PC-9 (cell line): ENCODE results near the gene CARD16. TPM values are rescaled to one million over a fixed set of nuclear protein-coding genes. Genes with fewer than 3 reads are reported as not detected.
"Not testable (repeated sequence)": the region's sequence is repeated elsewhere in the genome, so short reads cannot be mapped to it uniquely, and the experiment has no call there.

ENCODE experiments used
- BruUV-seq: library from RNA; stranded (reverse); fragments of 400-500 nt; replicated peaks from 2 replicates; lab custom pipeline; 2021; lab: Mats Ljungman, UMichigan
- CTCF ChIA-PET: fragments of 300-600 bp; sonication (Branson Sonifier 250); formaldehyde crosslinking; loops from one replicate; lab custom pipeline; 2022; ENCODE audit warnings: antibody characterized with exemption; lab: Charles Lee
- POLR2A ChIA-PET: fragments of 300-600 bp; sonication (Branson Sonifier 250); formaldehyde crosslinking; loops from one replicate; lab custom pipeline; 2022; ENCODE audit warnings: antibody characterized with exemption; ENCODE audit not compliant: unreplicated experiment; lab: Charles Lee
- DNase-seq, 2 experiments: peaks; one replicate each; pipeline versions ENCODE4 v3.0.0 to v3.0.0-alpha.2; 2015 to 2022; ENCODE audit warnings: mixed read lengths in 1 of 2
- H2AFZ ChIP-seq: fragments of 200-600 bp; sonication (generic); 2 replicates; pipeline ENCODE4 v1.8.1; 2017; ENCODE audit warnings: antibody characterized with exemption
- H3F3A ChIP-seq: fragments of 200-600 bp; sonication (generic); 2 replicates; pipeline ENCODE4 v1.8.1; 2017; ENCODE audit warnings: antibody characterized with exemption, mild to moderate bottlenecking, low read depth; ENCODE audit not compliant: insufficient read depth
- H3K27ac ChIP-seq: fragments of 200-600 bp; sonication (generic); 2 replicates; pipeline ENCODE4 v1.6.1; 2016; ENCODE audit warnings: mixed run types
- H3K27me3 ChIP-seq: fragments of 200-600 bp; sonication (generic); 2 replicates; pipeline ENCODE4 v1.6.1; 2016; ENCODE audit warnings: low read depth, mixed run types; ENCODE audit not compliant: insufficient read depth
- H3K36me3 ChIP-seq: fragments of 200-600 bp; sonication (generic); 2 replicates; pipeline ENCODE4 v1.6.1; 2016; ENCODE audit warnings: low read depth, mixed run types
- H3K4me1 ChIP-seq: fragments of 200-600 bp; sonication (generic); replicated peaks from 2 replicates; pipeline ENCODE4 v1.6.1; 2016; ENCODE audit warnings: mixed run types; ENCODE audit not compliant: insufficient read depth
- H3K4me2 ChIP-seq: fragments of 200-600 bp; sonication (generic); 2 replicates; pipeline ENCODE4 v1.6.1; 2017; ENCODE audit warnings: mixed run types
- H3K4me3 ChIP-seq: fragments of 200-600 bp; sonication (generic); 2 replicates; pipeline ENCODE4 v1.6.1; 2016; ENCODE audit warnings: mixed run types
- H3K79me2 ChIP-seq: fragments of 200-600 bp; sonication (generic); 2 replicates; pipeline ENCODE4 v1.6.1; 2017; ENCODE audit warnings: low read depth, mixed run types
- H3K9me2 ChIP-seq: fragments of 200-600 bp; sonication (generic); 2 replicates; pipeline ENCODE4 v1.8.1; 2017; ENCODE audit warnings: mild to moderate bottlenecking; ENCODE audit not compliant: insufficient read depth
- H3K9me3 ChIP-seq: fragments of 200-600 bp; sonication (generic); 2 replicates; pipeline ENCODE4 v1.8.1; 2016; ENCODE audit warnings: low read depth; ENCODE audit not compliant: insufficient read depth
- H4K20me1 ChIP-seq: fragments of 200-600 bp; sonication (generic); 2 replicates; pipeline ENCODE4 v1.8.1; 2017; ENCODE audit not compliant: insufficient read depth
- EZH2 ChIP-seq: fragments of 200-600 bp; sonication (generic); IDR thresholded peaks from 2 replicates; pipeline ENCODE4 v1.8.0; 2017; ENCODE audit warnings: antibody characterized with exemption, low read depth
- intact Hi-C: fragments of 100-400 bp; cut with micrococcal nuclease; formaldehyde crosslinking; loops from one replicate; pipeline ENCODE4 v1.10.0; 2022; ENCODE audit not compliant: unreplicated experiment
- total RNA-seq: library from RNA; stranded (reverse); gene quantifications from 2 replicates; pipeline ENCODE4 v1.2.3, GENCODE V29; 2021
- TF ChIP-seq, protein P1 (sequence below): fragments of 200-600 bp; sonication (generic); conservative IDR thresholded peaks from 2 replicates; pipeline ENCODE4 v1.6.1; 2017; ENCODE audit warnings: mixed run types, antibody characterized with exemption, mild to moderate bottlenecking, moderate library complexity

Gene CARD16
- total RNA-seq, 1 experiment from 2014 or later, result 2.5 TPM

DNA sequence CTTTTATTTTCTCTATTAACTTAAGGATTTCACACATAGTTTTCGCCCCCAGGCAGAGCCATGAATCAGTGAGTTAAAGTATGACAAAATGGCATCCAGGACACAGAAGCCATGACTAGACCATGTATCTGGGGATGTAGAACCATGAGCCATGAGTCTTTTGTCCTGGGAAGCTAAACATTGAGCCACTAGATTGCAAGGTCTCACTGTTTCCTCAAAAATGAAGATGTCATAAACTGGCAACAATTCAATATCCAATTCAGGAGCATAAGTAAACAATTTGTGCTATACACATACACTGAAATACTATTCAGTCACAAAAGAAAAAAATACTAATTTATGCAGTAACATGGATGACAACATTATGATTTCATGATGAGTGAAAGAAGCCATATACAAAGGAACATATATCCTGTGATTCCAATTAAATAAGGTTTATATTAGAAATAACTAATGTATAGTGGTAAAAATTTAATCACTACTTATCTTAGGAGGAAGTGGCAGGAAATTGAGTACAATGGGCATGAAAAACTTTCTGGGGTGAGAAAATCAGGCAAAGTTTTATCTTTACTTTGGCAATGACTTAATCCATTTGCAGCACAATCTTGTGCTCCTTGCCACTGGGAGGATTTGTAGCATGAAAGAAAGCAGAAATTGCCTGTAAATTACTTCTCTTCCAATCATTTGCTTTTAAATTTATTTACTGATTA lies 28.5 kb upstream of the CARD16 start:
- no peaks in the 10 kb centered on the region for H3K36me3 ChIP-seq
- no TSS peak for BruUV-seq
- intact Hi-C loops, result no loop called here
- no peaks in the 10 kb centered on the region for H3K79me2 ChIP-seq
- no peaks in the 10 kb centered on the region for H3K9me3 ChIP-seq
- CTCF ChIA-PET, result no interaction called here
- no peak overlapping the region for H3K4me3 ChIP-seq
- no peaks in the 10 kb centered on the region for H3K27me3 ChIP-seq
- H3K9me2 ChIP-seq, result no peaks in the 10 kb centered on the region
- H4K20me1 ChIP-seq, result no peaks in the 10 kb centered on the region
- no peaks in the 10 kb centered on the region for H3K4me1 ChIP-seq
- no peak overlapping the region for H3K27ac ChIP-seq
- no peak overlapping the region for H2AFZ ChIP-seq
- no peaks in the 10 kb centered on the region for H3F3A ChIP-seq
- TF ChIP-seq EZH2, result no peak
- TF ChIP-seq, protein P1, sequence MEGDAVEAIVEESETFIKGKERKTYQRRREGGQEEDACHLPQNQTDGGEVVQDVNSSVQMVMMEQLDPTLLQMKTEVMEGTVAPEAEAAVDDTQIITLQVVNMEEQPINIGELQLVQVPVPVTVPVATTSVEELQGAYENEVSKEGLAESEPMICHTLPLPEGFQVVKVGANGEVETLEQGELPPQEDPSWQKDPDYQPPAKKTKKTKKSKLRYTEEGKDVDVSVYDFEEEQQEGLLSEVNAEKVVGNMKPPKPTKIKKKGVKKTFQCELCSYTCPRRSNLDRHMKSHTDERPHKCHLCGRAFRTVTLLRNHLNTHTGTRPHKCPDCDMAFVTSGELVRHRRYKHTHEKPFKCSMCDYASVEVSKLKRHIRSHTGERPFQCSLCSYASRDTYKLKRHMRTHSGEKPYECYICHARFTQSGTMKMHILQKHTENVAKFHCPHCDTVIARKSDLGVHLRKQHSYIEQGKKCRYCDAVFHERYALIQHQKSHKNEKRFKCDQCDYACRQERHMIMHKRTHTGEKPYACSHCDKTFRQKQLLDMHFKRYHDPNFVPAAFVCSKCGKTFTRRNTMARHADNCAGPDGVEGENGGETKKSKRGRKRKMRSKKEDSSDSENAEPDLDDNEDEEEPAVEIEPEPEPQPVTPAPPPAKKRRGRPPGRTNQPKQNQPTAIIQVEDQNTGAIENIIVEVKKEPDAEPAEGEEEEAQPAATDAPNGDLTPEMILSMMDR, result no peak
- POLR2A ChIA-PET, result no interaction called here
- no peak overlapping the region for H3K4me2 ChIP-seq
- no peak for DNase-seq

DNA sequence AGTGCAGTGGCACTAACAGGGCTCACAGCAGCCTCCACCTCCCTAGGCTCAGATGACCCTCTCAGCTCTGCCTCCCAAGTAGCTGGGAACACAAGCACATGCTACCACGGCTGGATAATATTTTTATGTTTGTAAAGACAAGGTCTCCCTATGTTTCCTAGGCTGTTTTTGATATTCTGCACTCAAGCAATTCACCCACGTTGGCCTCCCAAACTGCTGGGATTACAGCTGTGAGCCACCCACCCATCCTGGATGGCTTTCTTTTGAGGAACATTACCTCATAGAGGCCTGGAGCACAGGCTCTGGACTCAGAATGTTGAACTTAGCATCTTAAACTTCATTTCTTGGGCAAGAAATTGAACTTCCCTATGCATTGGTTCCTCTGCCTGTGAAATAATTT lies 26.9 kb upstream of the CARD16 start:
- H3K79me2 ChIP-seq, H3K4me1 ChIP-seq, H3K27ac ChIP-seq, intact Hi-C loops, H3K4me3 ChIP-seq, H3K9me3 ChIP-seq, POLR2A ChIA-PET, H3F3A ChIP-seq, H4K20me1 ChIP-seq, H3K36me3 ChIP-seq, BruUV-seq, H2AFZ ChIP-seq, H3K4me2 ChIP-seq, CTCF ChIA-PET, DNase-seq, H3K27me3 ChIP-seq, H3K9me2 ChIP-seq: not testable (repeated sequence)

DNA sequence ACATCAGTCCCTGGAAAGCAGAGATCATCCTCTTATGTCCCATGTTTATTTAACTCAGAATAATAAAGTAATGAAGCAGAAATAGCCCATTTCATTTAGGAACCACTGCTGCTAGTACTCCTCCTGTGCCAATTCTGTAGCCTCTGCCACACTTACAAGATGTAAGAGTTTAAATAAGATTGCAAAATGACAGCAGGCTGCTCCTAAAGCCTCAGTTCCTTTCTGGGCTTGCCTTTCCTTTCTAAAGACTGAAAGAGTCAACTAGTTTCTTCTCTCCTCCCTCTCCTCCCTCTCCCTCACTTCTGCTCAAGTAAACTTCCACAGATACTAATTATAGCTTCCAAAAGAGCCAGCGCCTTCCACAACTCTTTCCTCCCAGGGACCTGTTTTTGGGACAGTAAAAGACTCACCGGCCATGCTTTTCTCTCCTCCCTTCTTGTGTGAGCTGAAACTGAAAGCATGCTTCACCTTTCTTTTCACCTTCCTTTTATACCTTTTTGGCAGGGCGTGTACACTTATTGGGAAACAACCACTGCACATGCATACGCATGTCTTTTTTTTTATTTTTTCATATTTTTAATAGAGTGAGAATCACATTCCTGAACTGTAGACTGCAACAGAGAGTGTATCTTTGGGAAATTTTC lies 26.1 kb upstream of the CARD16 start:
- no peaks in the 10 kb centered on the region for H3K36me3 ChIP-seq
- H3K27ac ChIP-seq, result no peak overlapping the region
- no peak for TF ChIP-seq EZH2
- TF ChIP-seq, protein P1, result no peak
- no TSS peak for BruUV-seq
- CTCF ChIA-PET, result no interaction called here
- H3K9me2 ChIP-seq, result no peaks in the 10 kb centered on the region
- H3K4me1 ChIP-seq, result no peaks in the 10 kb centered on the region
- intact Hi-C loops, result no loop called here
- H3K9me3 ChIP-seq, result no peaks in the 10 kb centered on the region
- no peak overlapping the region for H3K4me3 ChIP-seq
- no peaks in the 10 kb centered on the region for H3K27me3 ChIP-seq
- no peak overlapping the region for H2AFZ ChIP-seq
- no peaks in the 10 kb centered on the region for H4K20me1 ChIP-seq
- H3F3A ChIP-seq, result no peaks in the 10 kb centered on the region
- DNase-seq, result no peak
- POLR2A ChIA-PET, result no interaction called here
- no peak overlapping the region for H3K4me2 ChIP-seq
- no peaks in the 10 kb centered on the region for H3K79me2 ChIP-seq
